IMR-90 (cell line): ENCODE data around the gene QPRT. TPM values are rescaled to one million over a fixed set of nuclear protein-coding genes. Genes with fewer than 3 reads are reported as not detected.

Source experiments
- ATAC-seq: fragments of 200-7000 bp; cut with Tn5 transposase; 2 replicates; pipeline ENCODE4 v1.9.1; 2020; ENCODE audit warnings: low read depth, mild to moderate bottlenecking, moderate library complexity
- BruUV-seq: library from RNA; stranded (reverse); fragments of 400-500 nt; replicated peaks from 2 replicates; lab custom pipeline; 2021; lab: Mats Ljungman, UMichigan
- CTCF ChIA-PET: fragments of 300-600 bp; formaldehyde crosslinking; extraction: SDS; loops from one replicate; lab custom pipeline; 2021; ENCODE audit warnings: antibody characterized with exemption; lab: Yijun Ruan, JAX
- POLR2A ChIA-PET: fragments of 300-600 bp; sonication (Branson Sonifier 250); formaldehyde crosslinking; loops from one replicate; lab custom pipeline; 2022; ENCODE audit warnings: antibody characterized with exemption; ENCODE audit not compliant: unreplicated experiment; lab: Charles Lee
- DNase-seq: peaks from one replicate; pipeline ENCODE4 v3.0.0; 2013
- H2AFZ ChIP-seq: replicated peaks from 2 replicates; pipeline ENCODE3; 2013; ENCODE audit warnings: low read length, mild to moderate bottlenecking; ENCODE audit not compliant: poor library complexity
- H2AK5ac ChIP-seq: 2 replicates; pipeline ENCODE4 v1.6.1; 2013; ENCODE audit warnings: low read depth, low read length, inconsistent platforms
- H2AK9ac ChIP-seq: replicated peaks from 2 replicates; pipeline ENCODE3; 2013; ENCODE audit warnings: mild to moderate bottlenecking, low read depth, low read length, moderate library complexity; ENCODE audit not compliant: poor library complexity
- H2BK120ac ChIP-seq: 2 replicates; pipeline ENCODE4 v1.6.1; 2013; ENCODE audit warnings: low read depth, low read length, inconsistent platforms
- H2BK15ac ChIP-seq: 3 replicates; pipeline ENCODE4 v1.6.1; 2013; ENCODE audit warnings: low read depth, low read length, inconsistent platforms
- H2BK20ac ChIP-seq: 2 replicates; pipeline ENCODE4 v1.6.1; 2013; ENCODE audit warnings: low read depth, mild to moderate bottlenecking, inconsistent platforms, low read length, moderate library complexity
- H2BK5ac ChIP-seq: 2 replicates; pipeline ENCODE4 v1.6.1; 2013; ENCODE audit warnings: mild to moderate bottlenecking, low read depth, low read length, inconsistent platforms; ENCODE audit not compliant: poor library complexity, severe bottlenecking
- H3K14ac ChIP-seq: replicated peaks from 2 replicates; pipeline ENCODE4 v1.6.1; 2013; ENCODE audit warnings: low read depth, low read length, inconsistent platforms
- H3K18ac ChIP-seq: 2 replicates; pipeline ENCODE4 v1.6.1; 2013; ENCODE audit warnings: low read depth, low read length, control low read depth
- H3K23ac ChIP-seq: 2 replicates; pipeline ENCODE4 v1.6.1; 2013; ENCODE audit warnings: low read depth, low read length, inconsistent platforms
- H3K27ac ChIP-seq: 2 replicates; pipeline ENCODE4 v1.5.1; 2013; ENCODE audit warnings: mild to moderate bottlenecking, control low read depth, low read length; ENCODE audit not compliant: insufficient read depth
- H3K27me3 ChIP-seq: 2 replicates; pipeline ENCODE4 v1.6.1; 2013; ENCODE audit warnings: low read length; ENCODE audit not compliant: control insufficient read depth, insufficient read depth
- H3K36me3 ChIP-seq: 2 replicates; pipeline ENCODE4 v1.6.1; 2013; ENCODE audit warnings: low read length, mixed read lengths; ENCODE audit not compliant: control insufficient read depth, insufficient read depth
- H3K4ac ChIP-seq: 2 replicates; pipeline ENCODE4 v1.6.1; 2013; ENCODE audit warnings: low read depth, low read length, inconsistent platforms
- H3K4me1 ChIP-seq: 2 replicates; pipeline ENCODE4 v1.6.1; 2013; ENCODE audit warnings: low read length, mixed read lengths; ENCODE audit not compliant: control insufficient read depth, insufficient read depth
- H3K4me2 ChIP-seq: 2 replicates; pipeline ENCODE4 v1.6.1; 2013; ENCODE audit warnings: low read depth, mild to moderate bottlenecking, control low read depth, low read length, moderate library complexity
- H3K4me3 ChIP-seq: 2 replicates; pipeline ENCODE4 v1.5.1; 2013; ENCODE audit warnings: low read depth, mild to moderate bottlenecking, control low read depth, low read length, moderate library complexity; ENCODE audit not compliant: insufficient read depth
- H3K56ac ChIP-seq: 2 replicates; pipeline ENCODE4 v1.6.1; 2013; ENCODE audit warnings: low read length, inconsistent platforms; ENCODE audit not compliant: insufficient read depth; ENCODE audit errors: extremely low read depth
- H3K79me1 ChIP-seq, 2 experiments: 2 replicates each; pipeline ENCODE4 v1.6.1; 2013; ENCODE audit warnings: low read length in 2 of 2, inconsistent platforms in 1 of 2, low read depth in 1 of 2
- H3K9ac ChIP-seq: 2 replicates; pipeline ENCODE4 v1.6.1; 2013; ENCODE audit warnings: low read depth, low read length, control low read depth
- H3K9me1 ChIP-seq: 2 replicates; pipeline ENCODE4 v1.6.1; 2013; ENCODE audit warnings: low read length, inconsistent platforms; ENCODE audit not compliant: insufficient read depth
- H3K9me3 ChIP-seq: 2 replicates; pipeline ENCODE4 v1.6.1; 2013; ENCODE audit warnings: low read length; ENCODE audit not compliant: control insufficient read depth, insufficient read depth
- H4K20me1 ChIP-seq: 2 replicates; pipeline ENCODE4 v1.6.1; 2013; ENCODE audit warnings: low read length, inconsistent platforms; ENCODE audit not compliant: insufficient read depth
- H4K5ac ChIP-seq: 2 replicates; pipeline ENCODE4 v1.6.1; 2013; ENCODE audit warnings: mild to moderate bottlenecking, low read depth, low read length, control low read depth
- H4K8ac ChIP-seq, 2 experiments: 2 replicates each; pipeline ENCODE4 v1.6.1; 2013; ENCODE audit warnings: low read depth in 2 of 2, low read length in 2 of 2, control low read depth in 1 of 2, inconsistent platforms in 1 of 2
- H4K91ac ChIP-seq: 2 replicates; pipeline ENCODE4 v1.6.1; 2013; ENCODE audit warnings: low read depth, low read length, inconsistent platforms; ENCODE audit not compliant: insufficient read depth
- BHLHE40 ChIP-seq: fragments of 150-350 bp; IDR thresholded peaks from 2 replicates; pipeline ENCODE4 v1.6.1; 2016; ENCODE audit warnings: mild to moderate bottlenecking, low read depth, low read length
- MAFK ChIP-seq: IDR thresholded peaks from 2 replicates; pipeline ENCODE4 v1.6.1; 2012; ENCODE audit warnings: low read depth, low read length, improper control_type of control experiment
- RAD21 ChIP-seq: IDR thresholded peaks from 2 replicates; pipeline ENCODE4 v1.6.1; 2012; ENCODE audit warnings: low read length, improper control_type of control experiment
- RCOR1 ChIP-seq: IDR thresholded peaks from 2 replicates; pipeline ENCODE4 v1.6.1; 2012; ENCODE audit warnings: mild to moderate bottlenecking, low read length, improper control_type of control experiment; ENCODE audit not compliant: insufficient replicate concordance
- RFX5 ChIP-seq: IDR thresholded peaks from 2 replicates; pipeline ENCODE4 v1.8.0; 2012; ENCODE audit warnings: low read depth, mild to moderate bottlenecking, low read length, moderate library complexity
- SMC3 ChIP-seq: fragments of 150-350 bp; IDR thresholded peaks from 2 replicates; pipeline ENCODE4 v1.6.1; 2016; ENCODE audit warnings: low read depth, mild to moderate bottlenecking, antibody characterized with exemption, low read length, moderate library complexity
- WGBS, 2 experiments: methylation state at CpG; one replicate each; pipeline versions ENCODE4 v1.1.5 to v1.1.7; 2013; ENCODE audit warnings: missing lambda C conversion rate in 2 of 2; ENCODE audit not compliant: insufficient read length in 1 of 2; ENCODE audit errors: extremely low coverage in 2 of 2; 5-methylcytosine and 5-hydroxymethylcytosine counted together
- dilution Hi-C: fragments of 300-500 bp; cut with HindIII; formaldehyde crosslinking; loops from one replicate; pipeline ENCODE4 v1.14.3; 2018; ENCODE audit warnings: low sequenced_read_pairs; ENCODE audit not compliant: unreplicated experiment
- in situ Hi-C: fragments of 300-500 bp; cut with MboI; formaldehyde crosslinking; loops from 3 replicates; pipeline ENCODE4 v1.14.3; 2019; ENCODE audit warnings: low sequenced_read_pairs, inconsistent platforms, mixed read lengths
- intact Hi-C: fragments of 100-400 bp; cut with micrococcal nuclease; formaldehyde crosslinking; loops from 2 replicates; pipeline ENCODE4 v1.10.0; 2022
- polyA plus RNA-seq, 3 experiments: library from polyadenylated mRNA; depleted of rRNA; stranded (reverse); fragments of >200 nt; gene quantifications; 2 replicates each; pipeline ENCODE4 v1.2.3, GENCODE V29; 2012; ENCODE audit warnings: low replicate concordance in 1 of 3
- total RNA-seq: library from RNA; depleted of rRNA; stranded (reverse); fragments of >200 nt; gene quantifications from 2 replicates; pipeline ENCODE4 v1.2.3, GENCODE V29; 2012

Gene QPRT
- total and polyA plus RNA-seq, 2 of the 4 experiments (the other 2 are of a cell fraction) = 3.4 to 6.3 TPM

- no peak overlapping the region for H4K8ac ChIP-seq
- H2BK120ac ChIP-seq = no peak overlapping the region
- H3K4me1 ChIP-seq = no peaks in the 10 kb centered on the region; the same call in 1 of the 2 replicates
- TF ChIP-seq BHLHE40 (no peak), RFX5 (no peak), SMC3 (no peak), RCOR1 (no peak), MAFK (no peak), RAD21 (no peak)
- no peak overlapping the region for H2AK5ac ChIP-seq
- no peaks in the 10 kb centered on the region for H3K9me3 ChIP-seq
- H3K18ac ChIP-seq = no peak overlapping the region
- H3K9me1 ChIP-seq = no peaks in the 10 kb centered on the region
- H3K79me1 ChIP-seq = no peaks in the 10 kb centered on the region
- no peak overlapping the region for H3K14ac ChIP-seq
- no peak overlapping the region for H3K4ac ChIP-seq
- no peak overlapping the region for H2BK5ac ChIP-seq
- H3K27me3 ChIP-seq = peaks cover 12% of the 10 kb centered on the region; the same call in 1 of the 2 replicates
- H3K36me3 ChIP-seq = no peaks in the 10 kb centered on the region
- H4K5ac ChIP-seq = no peak overlapping the region
- H4K91ac ChIP-seq = no peak overlapping the region
- H2AK9ac ChIP-seq = no peak overlapping the region
- ChIA-PET POLR2A (no interaction called here), CTCF (no interaction called here)
- no peak overlapping the region for H2BK20ac ChIP-seq
- H3K56ac ChIP-seq = no peak overlapping the region
- ATAC-seq (no peak), DNase-seq (no peak)
- intact Hi-C loops (no loop called here), in situ Hi-C loops (no loop called here), dilution Hi-C loops (no loop called here)
- H3K4me3 ChIP-seq = no peak overlapping the region
- H3K23ac ChIP-seq = no peak overlapping the region
- no peak overlapping the region for H2AFZ ChIP-seq
- no peak overlapping the region for H3K4me2 ChIP-seq
- H3K9ac ChIP-seq = no peak overlapping the region
- H4K20me1 ChIP-seq = no peaks in the 10 kb centered on the region
- 90% methylated on average over 5 of the region's 17 CpGs; no CpG with 5 or more reads in 1 of the 2 experiments for WGBS, 2 experiments
- no peak overlapping the region for H2BK15ac ChIP-seq
- no TSS peak for BruUV-seq
- H3K27ac ChIP-seq = no peak overlapping the region
Observed at GRCh38 chr16:29662000-29662728, 16.8 kb upstream of the QPRT start.
